GM12878 (cell line): ENCODE results near the gene SPOCK1. TPM values are rescaled to one million over a fixed set of nuclear protein-coding genes. Genes with fewer than 3 reads are reported as not detected.

Experiments used
- ATAC-seq: fragments of 200-7000 bp; cut with Tn5 transposase; 3 replicates; pipeline ENCODE4 v1.9.1; 2020; ENCODE audit warnings: mild to moderate bottlenecking, moderate library complexity
- BruUV-seq: library from RNA; stranded (reverse); fragments of 400-500 nt; replicated peaks from 2 replicates; lab custom pipeline; 2021; lab: Mats Ljungman, UMichigan
- CTCF ChIA-PET: fragments of 300-600 bp; sonication (Branson Sonifier 250); formaldehyde crosslinking; extraction: SDS; loops from one replicate; lab custom pipeline; 2021; ENCODE audit warnings: inconsistent platforms; lab: Yijun Ruan, JAX
- POLR2A ChIA-PET: fragments of 350-600 bp; formaldehyde crosslinking; extraction: SDS; loops from one replicate; lab custom pipeline; 2021; ENCODE audit warnings: inconsistent platforms; lab: Charles Lee
- RAD21 ChIA-PET: fragments of 300-600 bp; sonication (Branson Sonifier 250); formaldehyde crosslinking; loops from one replicate; lab custom pipeline; 2023; ENCODE audit warnings: antibody characterized with exemption; ENCODE audit not compliant: unreplicated experiment; lab: Charles Lee
- SMC1A ChIA-PET: fragments of 300-600 bp; sonication (Branson Sonifier 250); formaldehyde crosslinking; loops from one replicate; lab custom pipeline; 2023; ENCODE audit not compliant: unreplicated experiment, uncharacterized antibody; lab: Charles Lee
- DNase-seq: peaks from one replicate; pipeline ENCODE4 v3.0.0-alpha.2; 2011; ENCODE audit warnings: low read depth, low spot score
- FAIRE-seq: peaks from 3 replicates; lab custom pipeline; 2011; peaks lifted over from hg19 to GRCh38; lab: Jason Lieb, UNC
- H2AFZ ChIP-seq: 2 replicates; pipeline ENCODE4 v1.6.0; 2011; ENCODE audit warnings: low read depth, low read length, control low read depth; ENCODE audit not compliant: control insufficient read depth
- H3K27ac ChIP-seq: 2 replicates; pipeline ENCODE4 v1.5.1; 2011; ENCODE audit warnings: control low read depth; ENCODE audit not compliant: control insufficient read depth, insufficient read depth
- H3K27me3 ChIP-seq, 2 experiments: replicated peaks in 1 of 2; 2 replicates each; pipeline versions ENCODE4 v1.6.0 to v1.6.1; 2011; ENCODE audit warnings: low read length in 1 of 2; ENCODE audit not compliant: control insufficient read depth in 2 of 2, insufficient read depth in 2 of 2
- H3K36me3 ChIP-seq, 2 experiments: 2 replicates each; pipeline ENCODE4 v1.5.1; 2011; ENCODE audit warnings: low read length in 1 of 2; ENCODE audit not compliant: control insufficient read depth in 2 of 2, insufficient read depth in 2 of 2
- H3K4me1 ChIP-seq: 2 replicates; pipeline ENCODE4 v1.6.1; 2011; ENCODE audit warnings: mild to moderate bottlenecking, low read length, moderate library complexity, mixed read lengths; ENCODE audit not compliant: control insufficient read depth, insufficient read depth
- H3K4me2 ChIP-seq: 2 replicates; pipeline ENCODE4 v1.6.0; 2011; ENCODE audit warnings: control low read depth; ENCODE audit not compliant: control insufficient read depth, insufficient read depth
- H3K4me3 ChIP-seq: fragments of 200-600 bp; sonication (generic); 2 replicates; pipeline ENCODE4 v1.5.1; 2016
- H3K79me2 ChIP-seq: 2 replicates; pipeline ENCODE4 v1.6.0; 2011; ENCODE audit warnings: low read length; ENCODE audit not compliant: control insufficient read depth, insufficient read depth
- H3K9ac ChIP-seq: 2 replicates; pipeline ENCODE4 v1.8.0; 2011; ENCODE audit warnings: low read length, control low read depth, mixed read lengths; ENCODE audit not compliant: control insufficient read depth, insufficient read depth
- H3K9me3 ChIP-seq: replicated peaks from 3 replicates; pipeline ENCODE4 v1.5.1; 2011; ENCODE audit warnings: mild to moderate bottlenecking, low read length; ENCODE audit not compliant: control insufficient read depth, insufficient read depth
- H4K20me1 ChIP-seq: 2 replicates; pipeline ENCODE4 v1.6.0; 2011; ENCODE audit not compliant: control insufficient read depth, insufficient read depth
- BRCA1 ChIP-seq: IDR thresholded peaks from 2 replicates; pipeline ENCODE4 v1.6.1; 2011; ENCODE audit warnings: low read depth, low read length, improper control_type of control experiment
- CREM ChIP-seq: IDR thresholded peaks from 2 replicates; pipeline ENCODE4 v1.6.1; 2014; ENCODE audit warnings: antibody characterized with exemption, low read depth
- FOXM1 ChIP-seq: IDR thresholded peaks from 2 replicates; pipeline ENCODE4 v1.6.1; 2012; ENCODE audit warnings: low read depth, mild to moderate bottlenecking, inconsistent platforms, low read length, moderate library complexity
- IRF5 ChIP-seq: fragments of 450-650 bp; IDR thresholded peaks from 2 replicates; pipeline ENCODE4 v1.6.1; 2017; ENCODE audit warnings: borderline replicate concordance
- KLF5 ChIP-seq: fragments of 450-650 bp; IDR thresholded peaks from 2 replicates; pipeline ENCODE4 v1.6.1; 2014; ENCODE audit warnings: mild to moderate bottlenecking; ENCODE audit not compliant: partially characterized antibody
- MEF2B ChIP-seq: fragments of 450-650 bp; IDR thresholded peaks from 2 replicates; pipeline ENCODE4 v1.6.1; 2018; ENCODE audit warnings: mild to moderate bottlenecking, moderate library complexity; ENCODE audit not compliant: partially characterized antibody, poor library complexity, severe bottlenecking
- MYB ChIP-seq: fragments of 150-350 bp; IDR thresholded peaks from 2 replicates; pipeline ENCODE4 v1.6.1; 2014; ENCODE audit warnings: mild to moderate bottlenecking, low read depth, low read length, borderline replicate concordance
- NFYA ChIP-seq: IDR thresholded peaks from 2 replicates; pipeline ENCODE4 v1.6.1; 2011; ENCODE audit warnings: low read depth, mild to moderate bottlenecking, low read length, improper control_type of control experiment, borderline replicate concordance
- NR2F1 ChIP-seq: fragments of 450-650 bp; conservative IDR thresholded peaks from 2 replicates; pipeline ENCODE4 v1.6.1; 2017; ENCODE audit warnings: mild to moderate bottlenecking
- PAX8 ChIP-seq: fragments of 450-650 bp; IDR thresholded peaks from 2 replicates; pipeline ENCODE4 v1.6.1; 2017; ENCODE audit warnings: mild to moderate bottlenecking, moderate library complexity
- POLR2AphosphoS5 ChIP-seq: IDR thresholded peaks from 2 replicates; pipeline ENCODE4 v1.6.1; 2011; ENCODE audit warnings: mild to moderate bottlenecking, low read length, inconsistent platforms
- RAD21 ChIP-seq: IDR thresholded peaks from 2 replicates; pipeline ENCODE4 v1.6.1; 2011; ENCODE audit warnings: mild to moderate bottlenecking, low read depth, low read length, moderate library complexity; ENCODE audit not compliant: insufficient read depth
- RBBP5 ChIP-seq: fragments of 200-600 bp; sonication (generic); conservative IDR thresholded peaks from 2 replicates; pipeline ENCODE4 v1.6.1; 2016
- SP1 ChIP-seq: IDR thresholded peaks from one replicate; pipeline ENCODE4 v1.6.1; 2011; ENCODE audit warnings: low read depth, low read length
- SRF ChIP-seq, 2 experiments: IDR thresholded peaks; 2 replicates each; pipeline ENCODE4 v1.6.1; 2011; ENCODE audit warnings: low read depth in 2 of 2, low read length in 2 of 2, mild to moderate bottlenecking in 1 of 2, moderate library complexity in 1 of 2
- STAT1 ChIP-seq: fragments of 450-650 bp; conservative IDR thresholded peaks from 2 replicates; pipeline ENCODE4 v1.6.1; 2014; ENCODE audit warnings: antibody characterized with exemption, mild to moderate bottlenecking
- ZBTB11 ChIP-seq: fragments of 450-650 bp; formaldehyde crosslinking; IDR thresholded peaks from 2 replicates; pipeline ENCODE4 v1.5.0; 2022; ENCODE audit warnings: mild to moderate bottlenecking, missing genetic modification characterization
- ZZZ3 ChIP-seq: IDR thresholded peaks from 2 replicates; pipeline ENCODE4 v1.6.1; 2011; ENCODE audit warnings: low read depth; ENCODE audit not compliant: control insufficient read depth, insufficient read length
- WGBS: methylation state at CpG from one replicate; pipeline ENCODE4 v1.1.6; 2016; ENCODE audit warnings: low lambda C conversion rate; ENCODE audit not compliant: insufficient replicate concordance, insufficient coverage; ENCODE audit errors: missing lambda C conversion rate; 5-methylcytosine and 5-hydroxymethylcytosine counted together
- in situ Hi-C: fragments of 300-500 bp; cut with MboI; formaldehyde crosslinking; loops from 9 replicates; pipeline ENCODE4 v1.14.3; 2018; ENCODE audit warnings: mixed read lengths
- intact Hi-C: fragments of 100-400 bp; cut with micrococcal nuclease; formaldehyde crosslinking; loops from one replicate; pipeline ENCODE4 v1.14.2; 2022; ENCODE audit not compliant: unreplicated experiment
- polyA plus RNA-seq, 11 experiments: library from polyadenylated mRNA; depleted of rRNA in 4 of 11; unstranded in 6 of 11; stranded (reverse) in 5 of 11; fragments of >200 nt; fragmentation: Nextera tagmentation in 4 of 11; fragmentation: Illumina TruSeq in 1 of 11; extraction: Ambion mirVana in 4 of 11; extraction: Trizol in 1 of 11; gene quantifications; 1 replicate in 1 of 11; 2 replicates in 10 of 11; pipeline versions ENCODE4 v1.2.1 to v1.2.3, GENCODE V29; 2011 to 2016; ENCODE audit warnings: inconsistent platforms in 2 of 11, missing spikeins in 2 of 11, low read depth in 1 of 11
- total RNA-seq, 4 experiments: library from RNA; depleted of rRNA in 3 of 4; stranded (reverse); fragments of >200 nt in 3 of 4; fragmentation: Illumina TruSeq in 1 of 4; extraction: Trizol in 1 of 4; gene quantifications; 2 replicates each; pipeline versions ENCODE4 v1.2.1 to v1.2.3, GENCODE V29; 2013 to 2021

The SPOCK1 gene
- total and polyA plus RNA-seq, 10 of the 15 experiments (the other 5 are each of a cell fraction or from before 2014, with no cell fraction given): 0.06 to 0.68 (median 0.25) TPM; not detected in 3

- H3K9me3 ChIP-seq: no peaks in the 10 kb centered on the region
- CTCF ChIA-PET: no interaction called here
- TF ChIP-seq MYB (no peak), SRF (IDR thresholded peaks at IDR 0.05; ENCODE audit: low read depth in 2 of 2, low read length in 2 of 2) (no peak), FOXM1 (no peak), ZBTB11 (CRISPR knock-in tag) (no peak), ZZZ3 (no peak), BRCA1 (no peak), CREM (no peak), MEF2B (no peak), STAT1 (no peak), RAD21 (no peak), KLF5 (no peak), RBBP5 (no peak), NFYA (no peak), POLR2AphosphoS5 (no peak), SP1 (no peak), IRF5 (no peak), PAX8 (no peak), NR2F1 (no peak)
- in situ Hi-C loops: no loop called here
- no peaks in the 10 kb centered on the region for H3K4me1 ChIP-seq
- H3K4me2 ChIP-seq: no peak overlapping the region
- H3K9ac ChIP-seq: no peak overlapping the region
- H3K27me3 ChIP-seq: peaks cover 0 to 2% of the 10 kb centered on the region in 2 experiments; a peak in 2 of 4 replicates
- H2AFZ ChIP-seq: no peak overlapping the region
- DNase-seq (no peak), FAIRE-seq (no peak), ATAC-seq (no peak)
- H3K79me2 ChIP-seq: no peaks in the 10 kb centered on the region
- no peak overlapping the region for H3K4me3 ChIP-seq
- RAD21 ChIA-PET: no interaction called here
- SMC1A ChIA-PET: no interaction called here
- BruUV-seq: no TSS peak
- POLR2A ChIA-PET: no interaction called here
- intact Hi-C loops: no loop called here
- no peak overlapping the region for H3K27ac ChIP-seq
- H3K36me3 ChIP-seq: no peaks in the 10 kb centered on the region
- WGBS: 2% methylated on average over 2 of the region's 2 CpGs
- no peaks in the 10 kb centered on the region for H4K20me1 ChIP-seq
These were observed 376.6 kb downstream of the SPOCK1 start for GRCh38 chr5:137122558-137122957.
